GM06990 (cell line): Measurements from ENCODE around the gene IFI6.
"Not testable (repeated sequence)": the region's sequence is repeated elsewhere in the genome, so short reads cannot be mapped to it uniquely, and the experiment has no call there.

ENCODE experiments used
- DNase-seq: peaks from one replicate; pipeline ENCODE4 v3.0.0-alpha.2; 2011; ENCODE audit not compliant: insufficient read length; ENCODE audit errors: extremely low read depth
- H3K27me3 ChIP-seq: replicated peaks from 2 replicates; pipeline ENCODE4 v1.6.0; 2011; ENCODE audit warnings: low read length; ENCODE audit not compliant: control insufficient read depth, insufficient read depth
- H3K36me3 ChIP-seq: 2 replicates; pipeline ENCODE4 v1.5.1; 2011; ENCODE audit warnings: low read length; ENCODE audit not compliant: control insufficient read depth, insufficient read depth
- H3K4me3 ChIP-seq: replicated peaks from 2 replicates; pipeline ENCODE4 v1.5.1; 2011; ENCODE audit warnings: low read depth, mild to moderate bottlenecking, control low read depth, low read length
- CTCF ChIP-seq: IDR thresholded peaks from 2 replicates; pipeline ENCODE4 v1.5.1; 2011; ENCODE audit warnings: low read length, control low read depth, mild to moderate bottlenecking, inconsistent platforms; ENCODE audit not compliant: insufficient read depth, poor library complexity, severe bottlenecking

Gene IFI6

GRCh38 chr1:27710574-27710973 is 38.6 kb upstream of the IFI6 start:
- TF ChIP-seq CTCF, result no peak

GRCh38 chr1:27705545-27705944 is 33.6 kb upstream of the IFI6 start:
- TF ChIP-seq CTCF, result no peak
- Histone ChIP-seq H3K36me3 (no peaks in the 10 kb centered on the region), H3K27me3 (no peaks in the 10 kb centered on the region), H3K4me3 (no peak overlapping the region)
- DNase-seq, result no peak

More at GRCh38 chr1:27710574-27710973, 38.6 kb upstream of the IFI6 start:
- DNase-seq, result no peak
- Histone ChIP-seq H3K36me3 (no peaks in the 10 kb centered on the region), H3K27me3 (no peaks in the 10 kb centered on the region), H3K4me3 (no peak overlapping the region)

GRCh38 chr1:27704958-27705357 is 33.0 kb upstream of the IFI6 start:
- H3K27me3 ChIP-seq, result no peaks in the 10 kb centered on the region
- no peak for TF ChIP-seq CTCF
- DNase-seq, result no peak
- H3K36me3 ChIP-seq, result no peaks in the 10 kb centered on the region
- no peak overlapping the region for H3K4me3 ChIP-seq

- H3K36me3 ChIP-seq, H3K4me3 ChIP-seq, DNase-seq, H3K27me3 ChIP-seq: not testable (repeated sequence)
Measured at GRCh38 chr1:27696835-27697234, 24.8 kb upstream of the IFI6 start.

GRCh38 chr1:27690183-27690582 is 18.2 kb upstream of the IFI6 start:
- Histone ChIP-seq H3K27me3 (no peaks in the 10 kb centered on the region), H3K4me3 (no peak overlapping the region), H3K36me3 (no peaks in the 10 kb centered on the region)
- no peak for TF ChIP-seq CTCF
- no peak for DNase-seq

- no peaks in the 10 kb centered on the region for H3K27me3 ChIP-seq
- no peak for TF ChIP-seq CTCF
- no peak for DNase-seq
Measured at GRCh38 chr1:27689423-27690173, 17.6 kb upstream of the IFI6 start.

More at GRCh38 chr1:27689423-27690173, 17.6 kb upstream of the IFI6 start:
- Histone ChIP-seq H3K4me3 (peak overlapping the region; percentile 23), H3K36me3 (no peaks in the 10 kb centered on the region)
